GM19351 (cell line): ENCODE measurements around the gene PGAM4.
"Not testable (repeated sequence)": the region's sequence is repeated elsewhere in the genome, so short reads cannot be mapped to it uniquely, and the experiment has no call there.

ENCODE experiments used
- ATAC-seq: cut with Tn5 transposase; IDR thresholded peaks from one replicate; pipeline ENCODE4 v1.9.1; 2021; ENCODE audit warnings: mild to moderate bottlenecking, moderate library complexity; ENCODE audit not compliant: unreplicated experiment

Gene PGAM4

GRCh38 chrX:77930581-77930980, 38.9 kb downstream of the PGAM4 start:
- no peak for ATAC-seq

DNA sequence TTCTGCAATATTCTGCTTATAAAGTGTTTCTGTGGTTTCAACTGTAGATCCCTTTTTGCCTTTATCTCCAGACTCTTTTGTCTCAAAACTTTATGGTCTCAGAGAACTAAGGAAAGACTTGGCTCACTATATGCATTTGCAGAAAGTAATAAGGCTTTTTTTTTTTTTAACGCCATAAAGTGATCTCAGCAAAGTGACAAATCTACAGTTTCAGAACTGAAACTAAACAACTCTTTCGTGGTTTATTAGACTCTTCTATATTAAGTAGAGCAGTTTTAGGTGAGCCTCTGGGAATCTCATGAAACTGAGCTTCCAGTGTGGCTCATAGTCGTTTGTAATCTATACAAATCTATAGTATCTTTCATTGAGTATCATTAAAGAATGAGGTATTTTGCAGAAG, 43.7 kb downstream of the PGAM4 start:
- no peak for ATAC-seq

GRCh38 chrX:77924320-77924859, 45.0 kb downstream of the PGAM4 start:
- ATAC-seq = no peak

DNA sequence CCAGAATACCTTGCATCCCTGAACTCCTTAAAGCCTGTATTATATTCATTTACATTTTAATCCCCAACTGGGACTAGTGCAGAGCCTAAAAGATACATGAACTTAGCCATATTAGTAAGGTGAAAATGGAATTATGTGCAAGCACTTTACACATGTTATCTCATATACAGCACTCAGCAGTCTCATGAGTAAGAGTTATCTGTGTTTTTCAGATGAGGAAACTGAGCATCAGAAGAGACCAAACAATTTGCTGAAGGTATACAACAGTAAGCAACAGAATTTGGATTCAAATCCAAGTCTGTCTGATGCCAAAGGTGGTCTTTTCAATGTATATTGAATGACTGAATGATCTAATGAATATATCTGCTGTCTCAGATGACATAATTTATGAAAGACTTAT, 46.7 kb downstream of the PGAM4 start:
- no peak for ATAC-seq

DNA sequence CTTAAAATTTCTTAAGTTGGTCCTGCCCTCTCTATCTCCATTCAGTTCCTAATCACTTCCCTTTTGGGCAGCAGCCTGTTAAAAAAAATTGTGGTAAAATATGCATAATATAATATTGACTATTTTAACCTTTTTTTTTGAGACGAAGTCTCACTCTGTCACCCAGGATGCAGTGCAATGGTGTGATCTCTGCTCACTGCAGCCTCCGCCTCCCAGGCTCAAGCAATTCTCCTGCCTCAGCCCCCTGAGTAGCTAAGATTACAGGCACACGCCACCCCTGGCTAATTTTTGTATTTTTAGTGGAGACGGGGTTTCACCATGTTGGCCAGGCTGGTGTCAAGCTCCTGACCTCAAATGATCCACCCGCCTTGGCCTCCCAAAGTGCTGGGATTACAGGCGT, 50.1 kb downstream of the PGAM4 start:
- ATAC-seq = not testable (repeated sequence)

GRCh38 chrX:77918568-77918967, 50.9 kb downstream of the PGAM4 start:
- no peak for ATAC-seq
